Liver (tissue), 3 donors: ENCODE data around the gene NLRC5.

Experiments
- GABPA ChIP-seq, 2 donors: IDR thresholded peaks in 1 of 2; conservative IDR thresholded peaks in 1 of 2; 2 replicates each; pipeline ENCODE4 v1.6.1; 2016; ENCODE audit warnings: antibody characterized with exemption in 2 of 2, mild to moderate bottlenecking in 1 of 2, moderate library complexity in 1 of 2
- TF ChIP-seq, protein P1 (sequence below): IDR thresholded peaks from 2 replicates; pipeline ENCODE4 v1.6.1; 2016; ENCODE audit warnings: antibody characterized with exemption
- TF ChIP-seq, protein P2 (sequence below): IDR thresholded peaks from 2 replicates; pipeline ENCODE4 v1.6.1; 2016; ENCODE audit warnings: antibody characterized with exemption, mild to moderate bottlenecking
- TF ChIP-seq, protein P3 (sequence below): fragments of 150-350 bp; IDR thresholded peaks from 2 replicates; pipeline ENCODE4 v1.5.1; 2017; ENCODE audit warnings: improper control_type of control experiment, low read depth, low read length; ENCODE audit not compliant: missing input control
- donor health status: healthy.
- donor health status: healthy.

DNA sequence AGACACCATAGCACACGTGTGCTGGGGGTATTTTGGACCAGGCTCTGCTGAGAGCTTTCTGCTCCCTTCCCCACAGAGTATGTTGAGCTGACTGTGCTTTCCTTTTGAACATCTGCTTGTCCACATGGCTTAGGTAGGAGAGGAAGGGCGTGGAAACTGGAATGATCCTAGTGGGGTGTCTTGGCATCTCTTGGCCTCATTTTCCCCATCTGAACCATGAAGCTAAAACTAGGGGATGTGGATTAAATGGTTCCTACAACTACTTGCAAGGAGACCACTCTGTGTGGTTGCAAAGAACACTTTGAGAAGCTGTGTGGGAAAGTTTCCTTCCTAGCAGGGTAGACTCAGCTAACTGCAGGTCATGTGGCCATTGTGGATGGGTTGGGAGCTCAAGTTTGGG, 6.7 kb upstream of the NLRC5 start:
- TF ChIP-seq, protein P1, sequence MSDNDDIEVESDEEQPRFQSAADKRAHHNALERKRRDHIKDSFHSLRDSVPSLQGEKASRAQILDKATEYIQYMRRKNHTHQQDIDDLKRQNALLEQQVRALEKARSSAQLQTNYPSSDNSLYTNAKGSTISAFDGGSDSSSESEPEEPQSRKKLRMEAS: no peak
- TF ChIP-seq, protein P2, sequence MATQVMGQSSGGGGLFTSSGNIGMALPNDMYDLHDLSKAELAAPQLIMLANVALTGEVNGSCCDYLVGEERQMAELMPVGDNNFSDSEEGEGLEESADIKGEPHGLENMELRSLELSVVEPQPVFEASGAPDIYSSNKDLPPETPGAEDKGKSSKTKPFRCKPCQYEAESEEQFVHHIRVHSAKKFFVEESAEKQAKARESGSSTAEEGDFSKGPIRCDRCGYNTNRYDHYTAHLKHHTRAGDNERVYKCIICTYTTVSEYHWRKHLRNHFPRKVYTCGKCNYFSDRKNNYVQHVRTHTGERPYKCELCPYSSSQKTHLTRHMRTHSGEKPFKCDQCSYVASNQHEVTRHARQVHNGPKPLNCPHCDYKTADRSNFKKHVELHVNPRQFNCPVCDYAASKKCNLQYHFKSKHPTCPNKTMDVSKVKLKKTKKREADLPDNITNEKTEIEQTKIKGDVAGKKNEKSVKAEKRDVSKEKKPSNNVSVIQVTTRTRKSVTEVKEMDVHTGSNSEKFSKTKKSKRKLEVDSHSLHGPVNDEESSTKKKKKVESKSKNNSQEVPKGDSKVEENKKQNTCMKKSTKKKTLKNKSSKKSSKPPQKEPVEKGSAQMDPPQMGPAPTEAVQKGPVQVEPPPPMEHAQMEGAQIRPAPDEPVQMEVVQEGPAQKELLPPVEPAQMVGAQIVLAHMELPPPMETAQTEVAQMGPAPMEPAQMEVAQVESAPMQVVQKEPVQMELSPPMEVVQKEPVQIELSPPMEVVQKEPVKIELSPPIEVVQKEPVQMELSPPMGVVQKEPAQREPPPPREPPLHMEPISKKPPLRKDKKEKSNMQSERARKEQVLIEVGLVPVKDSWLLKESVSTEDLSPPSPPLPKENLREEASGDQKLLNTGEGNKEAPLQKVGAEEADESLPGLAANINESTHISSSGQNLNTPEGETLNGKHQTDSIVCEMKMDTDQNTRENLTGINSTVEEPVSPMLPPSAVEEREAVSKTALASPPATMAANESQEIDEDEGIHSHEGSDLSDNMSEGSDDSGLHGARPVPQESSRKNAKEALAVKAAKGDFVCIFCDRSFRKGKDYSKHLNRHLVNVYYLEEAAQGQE: no peak
- TF ChIP-seq GABPA (IDR thresholded peaks at IDR 0.05 in 1 of 2, conservative IDR thresholded peaks at IDR 0.05 in 1 of 2): no peak
- TF ChIP-seq, protein P3, sequence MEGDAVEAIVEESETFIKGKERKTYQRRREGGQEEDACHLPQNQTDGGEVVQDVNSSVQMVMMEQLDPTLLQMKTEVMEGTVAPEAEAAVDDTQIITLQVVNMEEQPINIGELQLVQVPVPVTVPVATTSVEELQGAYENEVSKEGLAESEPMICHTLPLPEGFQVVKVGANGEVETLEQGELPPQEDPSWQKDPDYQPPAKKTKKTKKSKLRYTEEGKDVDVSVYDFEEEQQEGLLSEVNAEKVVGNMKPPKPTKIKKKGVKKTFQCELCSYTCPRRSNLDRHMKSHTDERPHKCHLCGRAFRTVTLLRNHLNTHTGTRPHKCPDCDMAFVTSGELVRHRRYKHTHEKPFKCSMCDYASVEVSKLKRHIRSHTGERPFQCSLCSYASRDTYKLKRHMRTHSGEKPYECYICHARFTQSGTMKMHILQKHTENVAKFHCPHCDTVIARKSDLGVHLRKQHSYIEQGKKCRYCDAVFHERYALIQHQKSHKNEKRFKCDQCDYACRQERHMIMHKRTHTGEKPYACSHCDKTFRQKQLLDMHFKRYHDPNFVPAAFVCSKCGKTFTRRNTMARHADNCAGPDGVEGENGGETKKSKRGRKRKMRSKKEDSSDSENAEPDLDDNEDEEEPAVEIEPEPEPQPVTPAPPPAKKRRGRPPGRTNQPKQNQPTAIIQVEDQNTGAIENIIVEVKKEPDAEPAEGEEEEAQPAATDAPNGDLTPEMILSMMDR: no peak
